GM19240 (cell line): ENCODE measurements around the gene LGALS7.

Experiments used
- DNase-seq: peaks from one replicate; pipeline ENCODE4 v3.0.0; 2011; ENCODE audit warnings: low spot score; ENCODE audit not compliant: insufficient read length

The LGALS7 gene

GRCh38 chr19:38740932-38741331 lies 32.4 kb downstream of the LGALS7 start:
- no peak for DNase-seq

- DNase-seq = no peak
Measured at GRCh38 chr19:38740257-38740592, 33.1 kb downstream of the LGALS7 start.

GRCh38 chr19:38739440-38740256 lies 33.7 kb downstream of the LGALS7 start:
- DNase-seq = no peak

DNA sequence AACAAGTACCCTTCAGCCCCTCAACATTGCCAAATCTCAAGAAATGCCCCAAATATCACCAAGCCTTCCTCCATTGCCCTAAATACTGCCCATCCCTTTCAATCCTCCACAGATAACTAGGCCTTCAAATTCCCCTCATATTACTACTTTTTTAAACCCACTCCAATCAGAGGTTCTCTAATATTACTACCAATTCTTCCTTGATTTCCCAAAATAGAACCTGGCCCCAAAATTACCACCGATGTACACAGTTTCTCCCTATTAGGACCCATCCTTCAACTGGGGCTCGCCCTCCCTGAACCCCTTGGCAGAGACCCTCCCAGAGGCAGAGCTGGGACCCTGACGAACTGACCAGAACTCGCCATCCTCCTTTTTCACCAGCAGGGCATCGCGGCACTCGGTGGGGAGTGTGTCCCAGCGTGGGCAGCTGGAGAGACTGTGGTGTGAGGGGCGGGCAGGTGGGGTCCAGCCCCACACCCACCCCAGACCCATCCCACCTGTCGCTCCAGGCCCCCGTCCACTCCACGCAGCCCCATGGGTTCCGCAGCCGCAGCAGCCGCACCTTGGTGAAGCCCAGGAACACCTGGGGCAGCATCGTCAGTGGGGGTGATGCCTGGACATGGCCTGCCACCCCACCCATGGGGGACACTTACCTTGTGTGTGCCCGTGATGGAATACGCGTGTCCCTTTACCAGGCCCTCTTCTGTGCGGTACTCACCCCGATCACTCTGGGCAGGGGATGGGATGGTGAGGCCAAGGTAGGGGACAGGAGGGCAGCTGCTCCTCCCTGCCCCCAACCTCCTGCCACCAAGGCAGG lies 35.2 kb downstream of the LGALS7 start:
- no peak for DNase-seq

GRCh38 chr19:38737281-38737865 lies 35.9 kb downstream of the LGALS7 start:
- no peak for DNase-seq

DNA sequence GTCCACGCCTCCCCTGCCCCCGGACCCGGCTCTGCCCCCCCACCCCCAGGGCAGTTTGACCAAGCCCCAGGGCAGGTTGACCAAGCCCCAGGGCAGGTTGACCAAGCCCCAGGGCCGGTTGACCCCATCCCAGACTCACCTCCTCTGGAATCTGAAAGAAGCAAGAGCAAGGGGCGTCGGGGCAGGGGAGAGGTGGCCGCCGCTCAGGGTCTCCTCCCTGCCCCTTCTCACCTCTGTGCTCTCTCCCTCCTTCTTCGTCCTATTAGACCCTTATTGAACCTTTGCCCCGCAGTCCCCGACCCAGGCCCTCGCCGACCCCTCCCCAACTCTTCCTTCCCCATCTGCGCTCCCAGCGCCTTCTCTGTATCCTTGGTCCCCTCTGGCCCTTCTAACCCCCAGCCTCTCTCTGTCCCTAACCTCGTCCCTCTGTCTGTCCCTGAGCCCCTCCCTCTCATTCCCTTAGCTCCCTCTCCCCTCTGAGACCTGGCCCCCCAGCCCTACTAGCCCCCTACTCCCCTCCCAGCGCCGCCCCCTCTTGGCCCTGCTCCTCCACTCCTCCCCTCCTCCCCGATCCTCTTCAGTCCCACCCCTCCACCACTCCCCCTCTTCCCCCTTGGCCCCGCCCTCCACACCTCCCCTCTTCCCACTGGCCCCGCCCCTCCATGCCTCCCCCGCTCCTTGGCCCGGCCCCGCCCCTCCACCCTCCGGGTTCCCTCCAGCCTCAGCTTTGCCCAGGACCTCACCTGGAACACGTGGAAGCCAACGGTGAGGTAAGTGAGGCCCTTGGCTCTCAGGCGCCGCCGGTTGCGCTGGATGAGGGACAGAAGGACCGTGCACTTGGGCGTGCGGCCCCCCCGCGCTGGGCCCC lies 36.7 kb downstream of the LGALS7 start:
- DNase-seq = peak; percentile 58

DNA sequence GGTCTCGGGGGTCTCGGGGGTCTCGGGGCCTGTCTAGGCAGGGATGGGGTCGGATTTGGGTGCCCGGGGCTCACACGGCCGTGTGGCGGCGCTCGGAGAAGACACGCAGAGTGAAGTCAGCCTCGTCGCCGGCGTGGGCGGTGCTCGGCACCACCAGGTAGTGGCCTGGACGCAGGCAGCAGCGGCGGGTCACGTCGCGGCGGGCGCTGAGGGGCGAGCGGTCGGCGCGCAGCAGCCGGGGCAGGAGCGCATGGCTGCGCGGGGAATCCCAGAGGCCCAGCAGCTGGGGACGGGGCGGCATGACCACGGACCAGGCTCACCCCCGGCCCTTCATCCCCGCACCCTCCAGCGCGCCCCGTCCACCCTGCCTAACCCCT lies 37.3 kb downstream of the LGALS7 start:
- peak; percentile 61 for DNase-seq

- DNase-seq = no peak
Measured at GRCh38 chr19:38735257-38735686, 38.0 kb downstream of the LGALS7 start.

DNA sequence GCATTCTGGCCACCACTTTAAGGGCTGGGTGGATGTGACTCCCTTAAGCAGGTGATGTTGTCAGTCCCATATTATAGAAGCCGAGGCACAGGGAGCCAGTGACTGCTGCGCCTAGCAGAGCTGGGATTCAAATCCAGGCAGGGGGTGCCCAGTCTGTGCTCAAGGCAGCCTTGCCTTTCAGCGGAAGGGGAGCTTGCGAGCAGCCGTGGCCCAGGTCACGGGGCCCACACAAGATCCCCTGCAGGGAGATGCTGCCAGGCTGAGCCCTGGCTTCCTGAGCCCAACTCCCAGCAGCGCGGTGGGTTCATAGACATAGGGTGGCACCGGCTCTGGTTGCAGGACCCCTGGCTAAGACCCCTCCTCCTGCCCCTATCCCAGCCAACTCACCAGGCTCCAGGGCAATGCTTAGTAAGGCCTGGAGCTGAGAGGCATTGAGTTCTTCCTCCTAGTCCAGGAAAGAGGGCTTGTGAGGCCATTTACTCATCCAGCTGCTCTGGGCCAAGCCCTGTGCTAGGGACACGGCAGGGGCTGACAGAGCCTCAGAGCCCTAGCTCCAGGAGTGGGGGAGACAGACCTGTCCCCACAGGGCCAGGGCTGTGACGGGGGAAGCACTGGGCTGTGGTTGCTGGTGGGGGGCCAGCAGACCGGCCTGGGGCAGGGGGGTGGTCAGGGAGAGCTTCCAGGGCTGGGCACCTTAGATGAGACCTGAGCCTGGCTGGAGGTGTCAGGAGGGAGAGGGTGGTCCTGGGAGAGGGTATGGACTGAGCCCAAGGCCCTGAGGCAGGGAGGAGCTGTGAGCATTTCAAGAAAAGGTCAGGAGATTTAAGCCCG lies 38.7 kb downstream of the LGALS7 start:
- no peak for DNase-seq

DNA sequence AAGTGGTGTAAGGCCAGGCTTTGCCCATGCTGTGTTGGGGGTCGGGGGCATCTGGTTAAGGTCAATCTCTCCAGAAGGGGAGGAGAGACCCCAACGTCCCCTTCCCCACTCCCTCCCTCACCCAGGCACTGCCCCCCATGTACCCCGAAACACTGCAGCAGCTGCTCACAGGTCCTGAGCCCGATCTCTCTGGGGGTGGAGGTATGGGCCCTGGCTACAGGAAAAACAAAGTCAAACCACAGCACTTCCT lies 39.2 kb downstream of the LGALS7 start:
- peak; percentile 83 for DNase-seq

DNA sequence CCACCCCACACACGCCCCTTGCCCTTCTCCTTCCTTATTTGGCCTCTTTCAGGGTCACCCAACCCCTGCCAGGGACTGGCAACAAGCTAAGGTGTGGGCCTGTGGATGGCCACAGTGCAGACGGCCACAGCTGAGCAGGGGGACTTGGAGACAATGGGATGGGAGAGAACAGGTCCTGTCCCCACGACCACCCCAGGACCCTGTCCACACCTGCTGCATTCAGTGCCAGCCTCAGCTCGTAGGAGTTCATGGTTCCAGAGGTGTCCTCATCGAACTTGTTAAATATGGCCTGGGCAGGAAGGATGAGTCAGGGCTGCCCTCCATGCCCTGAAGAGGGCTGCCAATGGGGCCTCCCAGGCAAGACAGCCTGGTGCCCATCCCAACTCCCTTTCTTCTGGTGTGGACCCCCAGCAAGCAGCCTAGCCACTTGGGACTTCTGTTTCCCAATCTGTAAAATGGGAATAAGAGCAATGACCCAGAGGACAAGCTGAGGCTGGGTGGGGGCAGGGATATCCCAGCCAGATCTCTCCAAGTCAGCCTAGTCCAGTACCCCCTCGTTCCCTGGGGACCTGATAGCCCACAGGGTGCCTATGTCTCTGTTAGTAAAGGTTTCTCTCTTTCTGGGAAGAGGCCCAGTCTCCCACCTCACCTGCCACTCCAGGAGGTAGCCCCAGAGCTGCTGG lies 39.7 kb downstream of the LGALS7 start:
- DNase-seq = no peak

DNA sequence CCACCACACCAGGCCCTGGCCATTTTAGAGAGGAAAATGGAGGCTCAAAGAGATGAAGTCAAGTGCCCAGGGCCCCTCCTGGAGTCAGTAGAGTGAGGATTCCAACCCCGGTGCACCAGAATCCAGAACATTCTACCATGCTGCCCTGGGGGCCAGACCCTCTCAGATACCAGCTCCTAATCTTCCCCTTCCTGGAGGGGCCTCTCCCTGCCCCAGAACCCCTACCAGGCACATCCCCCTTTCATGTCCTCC lies 40.1 kb downstream of the LGALS7 start:
- no peak for DNase-seq

GRCh38 chr19:38731654-38732301 lies 41.5 kb downstream of the LGALS7 start:
- DNase-seq = no peak

GRCh38 chr19:38730731-38731589 lies 42.4 kb downstream of the LGALS7 start:
- DNase-seq = no peak

DNA sequence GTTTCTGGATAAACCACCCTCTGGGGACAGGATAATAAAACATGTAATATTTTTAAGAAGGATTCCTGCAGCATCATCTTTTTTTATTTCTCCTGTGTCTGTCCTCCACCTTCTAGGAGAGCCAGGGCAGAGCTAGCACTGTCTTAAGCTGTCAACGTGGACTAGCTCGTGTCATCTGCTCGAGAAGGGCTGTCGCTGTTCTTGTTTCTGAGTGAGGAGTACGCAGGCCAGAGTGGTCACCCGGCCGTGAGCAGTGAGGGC lies 42.9 kb downstream of the LGALS7 start:
- no peak for DNase-seq

DNA sequence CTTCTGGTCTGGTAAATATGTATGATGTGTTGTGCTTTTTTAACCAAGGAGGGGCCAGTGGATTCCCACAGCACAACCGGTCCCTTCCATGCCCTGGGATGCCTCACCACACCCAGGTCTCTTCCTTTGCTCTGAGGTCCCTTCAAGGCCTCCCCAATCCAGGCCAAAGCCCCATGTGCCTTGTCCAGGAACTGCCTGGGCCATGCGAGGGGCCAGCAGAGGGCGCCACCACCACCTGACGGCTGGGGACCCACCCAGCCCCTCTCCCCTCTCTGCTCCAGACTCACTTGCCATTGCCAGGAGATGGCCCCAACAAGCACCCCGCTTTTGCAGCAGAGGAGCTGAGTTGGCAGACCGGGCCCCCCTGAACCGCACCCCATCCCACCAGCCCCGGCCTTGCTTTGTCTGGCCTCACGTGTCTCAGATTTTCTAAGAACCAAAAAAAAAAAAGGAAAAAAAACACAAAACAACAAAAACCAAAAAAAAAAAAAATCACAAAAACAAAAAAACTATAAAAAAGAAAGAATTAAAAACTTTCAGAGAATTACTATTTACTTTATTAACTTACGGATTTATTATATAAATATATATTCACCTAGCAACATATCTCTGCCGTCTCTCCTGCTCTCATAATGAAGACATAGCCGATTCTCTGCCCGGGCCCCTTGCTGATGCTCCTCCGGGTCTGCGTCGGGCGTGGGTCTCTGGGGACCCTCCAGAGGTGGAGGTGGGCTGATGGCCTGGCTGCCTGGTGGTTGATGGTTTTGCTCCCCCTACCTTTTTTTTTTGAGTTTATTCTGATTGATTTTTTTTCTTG lies 43.5 kb downstream of the LGALS7 start:
- DNase-seq = peak; percentile 61

DNA sequence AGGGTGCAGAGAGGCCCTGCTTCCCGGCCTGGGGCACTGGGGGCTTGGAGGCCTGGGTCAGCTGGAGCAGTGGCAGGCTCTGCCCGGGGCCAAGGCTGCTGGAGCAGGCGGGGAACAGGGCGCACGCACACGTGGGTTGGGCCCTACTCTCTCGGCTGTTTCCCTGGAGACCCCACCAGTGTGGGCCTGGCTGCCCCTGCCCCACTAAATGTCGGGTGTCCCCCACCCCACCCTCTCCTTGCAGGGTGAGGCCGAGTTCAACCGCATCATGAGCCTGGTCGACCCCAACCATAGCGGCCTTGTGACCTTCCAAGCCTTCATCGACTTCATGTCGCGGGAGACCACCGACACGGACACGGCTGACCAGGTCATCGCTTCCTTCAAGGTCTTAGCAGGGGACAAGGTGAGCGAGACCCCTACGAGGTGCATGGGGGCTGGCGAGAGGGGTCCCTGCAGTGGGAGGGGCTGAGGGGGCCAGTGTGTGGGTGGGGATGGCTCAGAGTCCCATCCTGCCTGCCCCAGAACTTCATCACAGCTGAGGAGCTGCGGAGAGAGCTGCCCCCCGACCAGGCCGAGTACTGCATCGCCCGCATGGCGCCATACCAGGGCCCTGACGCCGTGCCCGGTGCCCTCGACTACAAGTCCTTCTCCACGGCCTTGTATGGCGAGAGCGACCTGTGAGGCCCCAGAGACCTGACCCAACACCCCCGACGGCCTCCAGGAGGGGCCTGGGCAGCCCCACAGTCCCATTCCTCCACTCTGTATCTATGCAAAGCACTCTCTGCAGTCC lies 44.4 kb downstream of the LGALS7 start:
- no peak for DNase-seq
